Natural killer cell (primary cell): ENCODE results near the gene MFSD6L. TPM values are rescaled to one million over a fixed set of nuclear protein-coding genes. Genes with fewer than 3 reads are reported as not detected.
"Not testable (repeated sequence)": the region's sequence is repeated elsewhere in the genome, so short reads cannot be mapped to it uniquely, and the experiment has no call there.

ENCODE experiments used
- ATAC-seq, 3 donors: fragments of 150-1000 bp in 2 of 3; fragments of 200-7000 bp in 1 of 3; cut with Tn5 transposase; 1 replicate in 1 of 3; 2 replicates in 2 of 3; pipeline ENCODE4 v1.10.0; 2021; ENCODE audit warnings: mild to moderate bottlenecking in 2 of 3, moderate library complexity in 2 of 3
- DNase-seq, 2 donors: peaks; one replicate each; pipeline versions ENCODE4 v3.0.0 to v3.0.0-alpha.2; 2013 to 2021; ENCODE audit warnings: mixed read lengths in 1 of 2
- H3K27ac ChIP-seq: one replicate; pipeline ENCODE4 v1.5.1; 2013; ENCODE audit warnings: mild to moderate bottlenecking, low read length
- H3K27me3 ChIP-seq: one replicate; pipeline ENCODE4 v1.6.1; 2013; ENCODE audit warnings: low read length; ENCODE audit not compliant: control insufficient read depth, insufficient read depth
- H3K36me3 ChIP-seq: one replicate; pipeline ENCODE4 v1.6.1; 2013; ENCODE audit warnings: low read length; ENCODE audit not compliant: control insufficient read depth, insufficient read depth
- H3K4me1 ChIP-seq: one replicate; pipeline ENCODE4 v1.6.1; 2013; ENCODE audit warnings: low read length; ENCODE audit not compliant: control insufficient read depth, insufficient read depth
- H3K4me3 ChIP-seq: one replicate; pipeline ENCODE4 v1.5.1; 2013; ENCODE audit warnings: low read length
- H3K9me3 ChIP-seq: one replicate; pipeline ENCODE4 v1.6.1; 2013; ENCODE audit warnings: low read length; ENCODE audit not compliant: control insufficient read depth, insufficient read depth
- H3K27ac Mint-ChIP-seq, 2 donors: one replicate each; pipeline ENCODE4 v1.8.0; 2022; ENCODE audit warnings: mild to moderate bottlenecking in 2 of 2, mixed read lengths in 2 of 2, moderate library complexity in 1 of 2
- H3K27me3 Mint-ChIP-seq, 2 donors: one replicate each; pipeline ENCODE4 v1.8.0; 2022; ENCODE audit warnings: low read depth in 2 of 2, mixed read lengths in 2 of 2
- H3K36me3 Mint-ChIP-seq: one replicate; pipeline ENCODE4 v1.8.0; 2022; ENCODE audit warnings: mixed read lengths
- H3K4me1 Mint-ChIP-seq, 2 donors: one replicate each; pipeline ENCODE4 v1.8.0; 2022; ENCODE audit warnings: mixed read lengths in 2 of 2
- H3K4me3 Mint-ChIP-seq: one replicate; pipeline ENCODE4 v1.8.0; 2022; ENCODE audit warnings: mild to moderate bottlenecking, moderate library complexity, mixed read lengths
- H3K9me3 Mint-ChIP-seq, 2 donors: one replicate each; pipeline ENCODE4 v1.8.0; 2022; ENCODE audit warnings: mixed read lengths in 2 of 2
- WGBS: methylation state at CpG from one replicate; pipeline ENCODE4 v1.1.7; 2013; ENCODE audit warnings: missing lambda C conversion rate; ENCODE audit not compliant: insufficient coverage; 5-methylcytosine and 5-hydroxymethylcytosine counted together
- intact Hi-C: fragments of 100-400 bp; cut with micrococcal nuclease; formaldehyde crosslinking; loops from one replicate; pipeline ENCODE4 v1.14.2; 2022
- total RNA-seq, 4 donors: library from RNA; stranded (reverse); fragments of 120-200 nt in 1 of 4; gene quantifications; one replicate each; pipeline versions ENCODE4 v1.2.3 to v1.2.4, GENCODE V29; 2013 to 2022
- TF ChIP-seq, protein P1 (sequence below): fragments of 200-600 bp; IDR thresholded peaks from one replicate; pipeline ENCODE4 v1.8.0; 2022; ENCODE audit warnings: antibody characterized with exemption

MFSD6L gene
- total RNA-seq, 3 donors from 2014 or later (not counting 1 experiment from before 2014, with no cell fraction given), result 0.12 to 0.90 TPM; not detected in 1

DNA sequence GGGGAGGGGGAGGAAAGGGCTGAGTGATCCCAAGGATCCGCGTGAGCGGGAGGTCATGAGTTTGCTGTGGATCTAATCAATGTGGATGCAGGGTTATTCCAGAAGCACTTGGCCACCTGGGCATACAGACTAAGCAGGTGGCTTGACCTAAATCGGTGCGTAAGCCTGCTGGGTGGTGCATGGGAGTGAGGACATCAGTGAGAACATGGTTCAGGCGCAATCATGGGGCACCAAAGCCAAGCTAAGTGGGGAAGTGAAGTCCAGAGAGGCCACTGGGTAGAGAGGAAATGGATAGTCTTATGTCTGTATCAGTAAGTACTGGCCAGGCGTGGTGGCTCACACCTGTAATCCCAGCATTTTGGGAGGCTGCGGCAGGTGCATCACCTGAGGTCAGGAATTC is 18.9 kb upstream of the MFSD6L start:
- H3K36me3 ChIP-seq, result no peaks in the 10 kb centered on the region
- H3K4me3 ChIP-seq, result no peak overlapping the region
- no peaks in the 10 kb centered on the region for H3K9me3 Mint-ChIP-seq
- H3K4me3 Mint-ChIP-seq, result no peak overlapping the region
- H3K27me3 ChIP-seq, result no peaks in the 10 kb centered on the region
- TF ChIP-seq, protein P1, sequence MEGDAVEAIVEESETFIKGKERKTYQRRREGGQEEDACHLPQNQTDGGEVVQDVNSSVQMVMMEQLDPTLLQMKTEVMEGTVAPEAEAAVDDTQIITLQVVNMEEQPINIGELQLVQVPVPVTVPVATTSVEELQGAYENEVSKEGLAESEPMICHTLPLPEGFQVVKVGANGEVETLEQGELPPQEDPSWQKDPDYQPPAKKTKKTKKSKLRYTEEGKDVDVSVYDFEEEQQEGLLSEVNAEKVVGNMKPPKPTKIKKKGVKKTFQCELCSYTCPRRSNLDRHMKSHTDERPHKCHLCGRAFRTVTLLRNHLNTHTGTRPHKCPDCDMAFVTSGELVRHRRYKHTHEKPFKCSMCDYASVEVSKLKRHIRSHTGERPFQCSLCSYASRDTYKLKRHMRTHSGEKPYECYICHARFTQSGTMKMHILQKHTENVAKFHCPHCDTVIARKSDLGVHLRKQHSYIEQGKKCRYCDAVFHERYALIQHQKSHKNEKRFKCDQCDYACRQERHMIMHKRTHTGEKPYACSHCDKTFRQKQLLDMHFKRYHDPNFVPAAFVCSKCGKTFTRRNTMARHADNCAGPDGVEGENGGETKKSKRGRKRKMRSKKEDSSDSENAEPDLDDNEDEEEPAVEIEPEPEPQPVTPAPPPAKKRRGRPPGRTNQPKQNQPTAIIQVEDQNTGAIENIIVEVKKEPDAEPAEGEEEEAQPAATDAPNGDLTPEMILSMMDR, result no peak
- ATAC-seq (no peak), DNase-seq (no peak)
- H3K36me3 Mint-ChIP-seq, result no peaks in the 10 kb centered on the region
- no peaks in the 10 kb centered on the region for H3K4me1 ChIP-seq
- intact Hi-C loops, result no loop called here
- WGBS, result 95% methylated on average over 8 of the region's 8 CpGs
- H3K27ac Mint-ChIP-seq, result no peak overlapping the region
- no peaks in the 10 kb centered on the region for H3K9me3 ChIP-seq
- peaks cover 0 to 2% of the 10 kb centered on the region in 2 donors for H3K27me3 Mint-ChIP-seq
- no peaks in the 10 kb centered on the region for H3K4me1 Mint-ChIP-seq
- H3K27ac ChIP-seq, result no peak overlapping the region

DNA sequence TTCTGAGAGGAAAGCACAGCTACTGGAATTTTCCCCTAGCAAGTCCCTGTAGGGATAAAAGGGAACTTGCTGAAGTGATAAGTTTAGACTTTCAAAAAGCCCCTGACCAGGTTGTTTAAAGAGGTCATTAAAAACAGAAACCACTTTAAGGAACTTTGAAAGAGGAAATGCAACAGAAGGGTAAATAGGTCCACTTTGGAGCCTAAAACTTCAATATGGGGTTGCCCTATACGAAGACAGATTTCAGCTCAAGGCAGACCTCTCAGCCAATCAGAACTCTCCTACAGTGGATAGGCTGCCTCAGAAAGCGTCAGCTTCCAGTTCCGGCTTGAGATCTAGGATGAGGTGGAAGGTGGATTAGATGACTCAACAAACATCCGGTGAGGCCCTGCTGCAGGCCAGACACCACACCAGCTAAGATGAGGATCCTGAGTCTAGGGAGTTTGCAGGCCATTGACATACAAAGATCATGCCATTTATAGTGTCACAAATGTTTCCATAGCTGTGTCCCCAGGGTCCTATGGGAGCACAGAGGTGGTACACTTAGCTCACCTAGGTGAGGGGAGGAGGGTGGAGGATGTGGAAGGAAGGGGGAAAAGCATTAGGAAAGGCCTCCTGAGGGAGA is 7.9 kb upstream of the MFSD6L start:
- Histone ChIP-seq H3K4me3 (no peak overlapping the region), H3K36me3 (no peaks in the 10 kb centered on the region), H3K4me1 (peaks cover 20% of the 10 kb centered on the region), H3K27ac (peak overlapping the region; percentile 74), H3K27me3 (no peaks in the 10 kb centered on the region), H3K9me3 (peaks cover 8% of the 10 kb centered on the region)
- 72% methylated on average over 4 of the region's 4 CpGs for WGBS
- Mint-ChIP-seq H3K4me1 (no peaks in the 10 kb centered on the region), H3K4me3 (no peak overlapping the region), H3K9me3 (no peaks in the 10 kb centered on the region), H3K36me3 (no peaks in the 10 kb centered on the region), H3K27ac (no peak overlapping the region), H3K27me3 (peaks cover 0 to 7% of the 10 kb centered on the region in 2 donors)
- ATAC-seq, result peak; percentile 36 to 70 (median 49)
- intact Hi-C loops, result no loop called here
- DNase-seq, result peak in 1 of 2 donors; percentile 25
- TF ChIP-seq, protein P1, result no peak

DNA sequence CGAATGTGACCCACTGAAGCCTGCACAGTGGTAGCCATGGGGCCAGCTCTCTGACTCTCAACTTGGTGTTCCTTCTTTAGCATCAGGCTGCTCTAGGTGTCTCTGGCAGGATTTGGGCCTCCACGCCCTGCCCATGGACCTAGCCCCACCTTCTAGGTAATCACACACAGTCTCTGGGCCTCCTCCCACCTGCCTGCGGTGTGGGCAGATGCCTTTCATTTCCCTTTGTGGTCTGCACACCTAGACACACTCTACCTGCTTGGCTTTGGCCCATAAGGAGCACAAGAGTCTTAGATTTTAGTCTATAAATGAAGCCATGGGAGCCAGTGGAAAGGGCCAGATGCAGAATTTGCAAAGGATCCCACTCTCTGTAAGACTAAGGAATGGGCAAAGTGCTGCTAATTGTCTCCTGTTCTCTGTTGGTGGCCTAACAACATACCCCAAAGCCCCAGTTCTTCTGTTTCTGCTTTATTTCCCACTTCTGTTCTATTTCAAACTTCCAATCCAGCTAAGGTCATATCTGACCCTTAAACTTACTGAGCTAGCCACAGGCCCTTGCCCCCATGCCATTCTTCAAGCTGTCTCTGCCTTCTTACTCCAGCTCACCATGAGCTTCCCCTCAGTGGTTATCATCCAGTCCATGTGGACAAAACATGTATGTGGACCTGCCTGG is 7.2 kb upstream of the MFSD6L start:
- no peak for ATAC-seq
- no peak for DNase-seq
- H3K9me3 ChIP-seq, result peaks cover 8% of the 10 kb centered on the region
- no peaks in the 10 kb centered on the region for H3K36me3 Mint-ChIP-seq
- peak overlapping the region; percentile 57 for H3K27ac ChIP-seq
- H3K4me1 Mint-ChIP-seq, result no peaks in the 10 kb centered on the region
- H3K27me3 ChIP-seq, result no peaks in the 10 kb centered on the region
- H3K4me1 ChIP-seq, result peaks cover 20% of the 10 kb centered on the region
- H3K4me3 Mint-ChIP-seq, result no peak overlapping the region
- no peak overlapping the region for H3K4me3 ChIP-seq
- H3K9me3 Mint-ChIP-seq, result no peaks in the 10 kb centered on the region
- 68% methylated on average over 3 of the region's 3 CpGs for WGBS
- TF ChIP-seq, protein P1, result no peak
- no peak overlapping the region for H3K27ac Mint-ChIP-seq
- peaks cover 0 to 7% of the 10 kb centered on the region in 2 donors for H3K27me3 Mint-ChIP-seq
- no peaks in the 10 kb centered on the region for H3K36me3 ChIP-seq
- intact Hi-C loops, result no loop called here

DNA sequence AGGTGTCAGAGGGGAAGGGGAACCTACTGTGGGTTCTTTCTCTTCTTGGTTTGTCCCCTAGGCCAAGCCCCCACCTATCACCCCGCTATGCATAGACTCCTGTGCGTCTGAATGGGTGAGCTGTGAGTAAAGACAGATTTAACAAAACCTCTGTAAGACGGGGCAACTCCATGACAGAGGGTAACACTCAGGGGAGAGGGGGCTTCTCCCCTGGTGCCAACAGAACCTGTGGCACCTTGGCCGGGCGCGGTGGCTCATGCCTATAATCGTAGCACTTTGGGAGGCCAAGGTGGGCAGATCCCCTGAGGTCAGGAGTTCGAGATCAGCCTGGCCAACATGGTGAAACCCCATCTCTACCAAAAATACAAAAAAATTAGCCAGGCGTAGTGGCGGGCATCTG is 6.2 kb upstream of the MFSD6L start:
- ATAC-seq, H3K27ac ChIP-seq, H3K36me3 ChIP-seq, H3K27me3 Mint-ChIP-seq, H3K9me3 ChIP-seq, H3K4me1 Mint-ChIP-seq, H3K27me3 ChIP-seq, H3K4me3 ChIP-seq, H3K36me3 Mint-ChIP-seq, H3K9me3 Mint-ChIP-seq, intact Hi-C loops, H3K27ac Mint-ChIP-seq, H3K4me3 Mint-ChIP-seq, DNase-seq: not testable (repeated sequence)
- 97% methylated on average over 9 of the region's 10 CpGs for WGBS
- peaks cover 20% of the 10 kb centered on the region for H3K4me1 ChIP-seq
